ENCODE data around the gene EXOC3L4. TPM values are rescaled to one million over a fixed set of nuclear protein-coding genes. Genes with fewer than 3 reads are reported as not detected.

The EXOC3L4 gene
- total RNA-seq, 1 experiment from 2014 or later = not detected

DNA sequence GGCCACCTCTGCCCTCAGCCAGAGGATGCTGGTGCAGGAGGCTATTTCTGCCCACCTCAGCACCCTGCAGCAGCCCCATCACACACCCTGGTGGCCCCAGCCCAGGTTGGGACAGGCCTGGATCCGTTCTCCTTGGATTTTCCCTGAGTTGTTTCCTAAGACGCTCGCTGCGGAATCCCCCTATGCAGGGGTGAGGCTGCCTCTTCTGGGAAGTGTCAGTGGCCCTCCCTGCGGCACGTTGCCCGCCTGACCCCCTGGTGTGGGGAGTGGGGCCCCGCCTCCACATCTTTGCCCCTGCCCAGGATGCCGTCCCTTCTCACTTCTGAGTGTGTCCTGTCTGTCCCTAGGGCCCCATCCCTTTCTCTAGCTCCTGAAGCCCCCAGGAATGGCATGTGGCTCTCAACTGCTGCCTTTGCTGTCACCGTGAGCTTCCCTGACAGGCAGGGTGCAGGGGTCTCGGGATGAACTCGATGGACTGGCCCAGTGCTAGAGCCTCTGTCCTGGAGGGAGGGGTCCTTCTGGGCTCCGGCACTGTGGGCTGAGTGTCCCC is 594 bp upstream of the EXOC3L4 start:
- H4K20me1 ChIP-seq (ENCODE audit: insufficient read depth, low read depth, low read length) = 0 out of 2 replicates have a peak, but pooled peaks cover 4% of the 10 kb centered on the region
- H2AFZ ChIP-seq (ENCODE audit: low read length) = no peak overlapping the region
- peaks cover 14% of the 10 kb centered on the region for H3K4me1 ChIP-seq (ENCODE audit: low read length)
- H3K4me3 ChIP-seq (ENCODE audit: low read length) = no peak overlapping the region
- DNase-seq = no peak
- H3K36me3 ChIP-seq (ENCODE audit: insufficient read depth, low read length) = no peaks in the 10 kb centered on the region
- no peaks in the 10 kb centered on the region for H3K9me2 ChIP-seq (replicated peaks; ENCODE audit: insufficient read depth, low read length)
- no peak overlapping the region for H3K27ac ChIP-seq (ENCODE audit: low read length)
- H3K4me2 ChIP-seq (ENCODE audit: low read depth, low read length, poor library complexity, severe bottlenecking) = no peak overlapping the region
- no peaks in the 10 kb centered on the region; the same call in 1 of the 2 replicates for H3K27me3 ChIP-seq (ENCODE audit: low read length)
- no peak overlapping the region for H3K9ac ChIP-seq (ENCODE audit: low read length)
- H3K9me3 ChIP-seq (ENCODE audit: low read length) = no peaks in the 10 kb centered on the region
- no peaks in the 10 kb centered on the region for H3K79me2 ChIP-seq (ENCODE audit: low read length)

DNA sequence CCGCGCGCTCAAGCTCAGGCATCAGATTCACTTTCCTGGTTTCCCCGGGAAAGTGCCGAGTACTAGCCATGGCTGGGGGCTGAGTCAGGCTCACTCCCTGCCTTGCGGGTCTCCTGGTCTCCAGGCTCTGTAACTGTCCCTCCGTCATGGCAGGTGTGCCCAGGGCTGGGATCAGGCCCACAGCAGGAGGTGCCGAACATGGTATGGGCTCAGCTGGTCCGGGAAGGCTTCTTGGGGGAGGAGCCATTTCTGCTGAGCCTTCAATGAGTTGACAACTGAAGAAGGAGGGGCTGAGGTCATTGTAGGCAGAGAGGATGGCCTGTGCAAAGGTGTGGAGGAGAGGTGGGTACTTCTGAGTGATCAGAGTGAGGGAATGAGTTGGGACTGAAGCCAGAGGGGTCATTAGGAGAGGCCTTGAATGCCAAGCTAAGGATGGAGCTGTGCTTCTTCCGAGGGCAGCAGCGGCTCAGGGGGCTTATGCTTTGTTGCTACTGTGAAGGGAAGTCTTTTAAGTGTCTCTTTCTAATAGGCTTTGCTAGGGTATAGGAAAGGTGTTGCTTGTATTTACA is 769 bp downstream of the EXOC3L4 start:
- Histone ChIP-seq H3K4me3 (ENCODE audit: low read length) (no peak overlapping the region), H3K9me3 (ENCODE audit: low read length) (no peaks in the 10 kb centered on the region), H3K27me3 (ENCODE audit: low read length) (no peaks in the 10 kb centered on the region; the same call in 1 of the 2 replicates), H3K36me3 (ENCODE audit: insufficient read depth, low read length) (no peaks in the 10 kb centered on the region), H3K27ac (ENCODE audit: low read length) (no peak overlapping the region), H3K4me1 (ENCODE audit: low read length) (peaks cover 9% of the 10 kb centered on the region), H3K4me2 (ENCODE audit: low read depth, low read length, poor library complexity, severe bottlenecking) (no peak overlapping the region), H3K9me2 (replicated peaks; ENCODE audit: insufficient read depth, low read length) (no peaks in the 10 kb centered on the region), H4K20me1 (ENCODE audit: insufficient read depth, low read depth, low read length) (peaks cover 10% of the 10 kb centered on the region; the same call in 1 of the 2 replicates), H2AFZ (ENCODE audit: low read length) (no peak overlapping the region), H3K9ac (ENCODE audit: low read length) (no peak overlapping the region), H3K79me2 (ENCODE audit: low read length) (no peaks in the 10 kb centered on the region)
- no peak for DNase-seq

DNA sequence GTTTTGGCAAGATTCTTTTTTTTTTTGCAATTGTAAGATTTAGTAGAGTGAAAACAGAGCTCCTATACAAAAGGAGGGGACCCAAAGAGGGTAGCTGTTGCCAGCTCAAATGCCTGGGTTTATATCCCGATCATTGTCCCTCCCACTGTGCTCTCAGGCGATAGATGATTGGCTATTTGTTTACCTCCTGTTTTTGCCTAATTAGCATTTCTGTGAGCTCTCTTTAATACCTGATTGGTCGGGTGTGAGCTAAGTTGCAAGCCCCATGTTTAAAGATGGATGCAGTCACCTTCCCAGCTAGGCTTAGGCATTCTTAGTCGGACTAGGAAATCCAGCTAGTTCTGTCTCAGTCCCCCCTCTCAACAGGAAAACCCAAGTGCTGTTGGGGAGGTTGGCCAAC is 1.9 kb downstream of the EXOC3L4 start:
- Histone ChIP-seq H3K27me3 (ENCODE audit: low read length) (no peaks in the 10 kb centered on the region; the same call in 1 of the 2 replicates), H3K4me3 (ENCODE audit: low read length) (no peak overlapping the region), H3K9me2 (replicated peaks; ENCODE audit: insufficient read depth, low read length) (no peaks in the 10 kb centered on the region), H3K27ac (ENCODE audit: low read length) (no peak overlapping the region), H3K9ac (ENCODE audit: low read length) (no peak overlapping the region), H3K9me3 (ENCODE audit: low read length) (no peaks in the 10 kb centered on the region), H3K4me2 (ENCODE audit: low read depth, low read length, poor library complexity, severe bottlenecking) (no peak overlapping the region), H3K79me2 (ENCODE audit: low read length) (no peaks in the 10 kb centered on the region), H3K4me1 (ENCODE audit: low read length) (peaks cover 8% of the 10 kb centered on the region), H4K20me1 (ENCODE audit: insufficient read depth, low read depth, low read length) (peaks cover 11% of the 10 kb centered on the region; the same call in 1 of the 2 replicates), H3K36me3 (ENCODE audit: insufficient read depth, low read length) (no peaks in the 10 kb centered on the region), H2AFZ (ENCODE audit: low read length) (no peak overlapping the region)
- DNase-seq = no peak

DNA sequence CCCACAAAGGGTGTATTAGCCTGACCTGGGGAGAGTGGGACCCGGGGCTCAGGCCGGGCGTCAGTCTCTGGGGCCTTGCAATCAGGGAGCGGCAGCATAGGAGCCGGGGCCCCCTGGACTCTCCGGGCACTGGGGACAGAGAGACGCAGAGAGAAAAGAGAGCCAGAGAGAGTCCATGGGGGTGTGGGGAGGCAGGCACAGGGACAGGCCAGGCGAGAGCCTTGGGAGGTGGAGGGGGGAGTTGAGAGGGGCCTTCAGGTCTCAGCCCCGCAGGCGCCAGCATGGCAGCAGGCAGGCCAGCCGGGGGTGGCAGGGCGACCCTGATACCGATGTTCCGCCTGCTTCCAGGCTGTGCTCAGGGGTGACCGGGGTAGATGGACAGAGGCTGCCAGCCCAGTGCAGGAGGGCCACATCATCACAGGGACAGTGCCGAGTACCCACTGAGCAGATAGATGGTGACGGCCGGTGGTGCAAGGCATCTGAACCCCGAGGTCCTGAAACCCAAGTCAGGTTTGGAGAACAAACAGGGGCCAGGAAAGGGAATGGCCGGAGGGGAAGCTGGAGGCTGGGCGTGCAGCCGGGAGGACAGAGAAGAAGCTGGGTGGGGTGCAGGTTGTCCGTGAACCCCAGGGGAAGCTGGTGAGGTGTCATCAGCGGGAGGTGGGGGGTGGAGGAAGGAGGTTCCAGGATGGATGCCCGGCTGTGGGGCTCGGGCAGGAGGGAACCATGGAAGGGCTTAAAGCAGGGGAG is 2.9 kb downstream of the EXOC3L4 start:
- no peak overlapping the region for H2AFZ ChIP-seq (ENCODE audit: low read length)
- 0 out of 2 replicates have a peak, but pooled peaks cover 4% of the 10 kb centered on the region for H3K4me1 ChIP-seq (ENCODE audit: low read length)
- peaks cover 11% of the 10 kb centered on the region; the same call in 1 of the 2 replicates for H4K20me1 ChIP-seq (ENCODE audit: insufficient read depth, low read depth, low read length)
- no peak overlapping the region for H3K27ac ChIP-seq (ENCODE audit: low read length)
- no peak overlapping the region for H3K9ac ChIP-seq (ENCODE audit: low read length)
- H3K79me2 ChIP-seq (ENCODE audit: low read length) = no peaks in the 10 kb centered on the region
- DNase-seq = no peak
- no peaks in the 10 kb centered on the region for H3K9me3 ChIP-seq (ENCODE audit: low read length)
- no peak overlapping the region for H3K4me2 ChIP-seq (ENCODE audit: low read depth, low read length, poor library complexity, severe bottlenecking)
- H3K36me3 ChIP-seq (ENCODE audit: insufficient read depth, low read length) = no peaks in the 10 kb centered on the region
- H3K27me3 ChIP-seq (ENCODE audit: low read length) = no peaks in the 10 kb centered on the region
- no peaks in the 10 kb centered on the region for H3K9me2 ChIP-seq (replicated peaks; ENCODE audit: insufficient read depth, low read length)
- H3K4me3 ChIP-seq (ENCODE audit: low read length) = no peak overlapping the region

DNA sequence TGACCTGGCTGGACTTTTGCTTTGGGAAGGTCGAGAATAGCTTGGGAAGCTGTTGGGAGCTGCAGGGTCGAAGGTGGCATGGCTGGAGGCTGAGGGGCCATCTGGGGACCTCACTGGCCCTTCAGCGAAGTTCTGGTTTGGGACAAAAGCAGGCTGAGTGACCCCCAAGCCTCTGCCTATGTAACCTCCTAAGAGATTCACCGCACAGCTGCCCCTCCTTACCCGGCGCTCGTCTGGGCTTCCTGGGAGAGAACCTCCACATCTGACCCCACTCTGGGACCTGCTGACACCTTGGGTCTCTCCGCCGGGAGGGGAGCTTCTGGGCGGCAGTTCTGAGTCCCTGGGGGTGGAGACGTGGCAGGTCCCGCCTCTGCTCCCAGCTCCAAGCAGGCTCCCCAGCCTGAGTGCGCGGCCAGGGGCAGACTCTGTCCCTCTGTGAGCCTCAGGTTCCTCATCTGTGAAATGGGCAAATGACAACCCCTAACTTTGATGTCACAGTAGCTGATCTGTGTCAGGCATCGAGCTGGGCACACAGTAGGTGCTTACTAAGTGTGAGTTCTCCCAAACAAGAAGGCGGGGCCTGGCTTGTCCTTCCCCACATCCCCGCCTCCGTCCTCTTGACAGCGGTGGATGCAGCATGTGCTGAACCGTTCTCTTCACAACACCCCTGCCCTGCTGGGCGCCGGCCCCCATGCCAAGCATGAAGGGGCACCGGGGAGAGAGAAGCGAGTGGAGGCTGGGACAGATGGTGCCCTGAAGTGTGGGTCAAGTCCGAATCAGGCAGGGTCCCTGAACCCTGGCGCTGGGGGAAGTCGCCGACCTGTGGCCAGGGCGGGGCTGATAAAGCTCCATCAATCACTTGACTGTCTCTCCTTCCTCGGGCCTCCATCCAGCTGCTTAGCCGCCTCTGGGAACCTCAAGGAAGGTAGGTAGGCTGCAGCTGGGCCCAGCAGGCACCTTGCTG is 3.8 kb downstream of the EXOC3L4 start:
- 0 out of 2 replicates have a peak, but pooled peaks cover 4% of the 10 kb centered on the region for H3K4me1 ChIP-seq (ENCODE audit: low read length)
- H3K27ac ChIP-seq (ENCODE audit: low read length) = no peak overlapping the region
- no peak overlapping the region for H3K4me2 ChIP-seq (ENCODE audit: low read depth, low read length, poor library complexity, severe bottlenecking)
- H2AFZ ChIP-seq (ENCODE audit: low read length) = no peak overlapping the region
- DNase-seq = no peak
- H4K20me1 ChIP-seq (ENCODE audit: insufficient read depth, low read depth, low read length) = peaks cover 11% of the 10 kb centered on the region; the same call in 1 of the 2 replicates
- H3K4me3 ChIP-seq (ENCODE audit: low read length) = no peak overlapping the region
- H3K27me3 ChIP-seq (ENCODE audit: low read length) = no peaks in the 10 kb centered on the region
- H3K79me2 ChIP-seq (ENCODE audit: low read length) = no peaks in the 10 kb centered on the region
- H3K9me3 ChIP-seq (ENCODE audit: low read length) = no peaks in the 10 kb centered on the region
- H3K9ac ChIP-seq (ENCODE audit: low read length) = no peak overlapping the region
- no peaks in the 10 kb centered on the region for H3K9me2 ChIP-seq (replicated peaks; ENCODE audit: insufficient read depth, low read length)
- H3K36me3 ChIP-seq (ENCODE audit: insufficient read depth, low read length) = no peaks in the 10 kb centered on the region

DNA sequence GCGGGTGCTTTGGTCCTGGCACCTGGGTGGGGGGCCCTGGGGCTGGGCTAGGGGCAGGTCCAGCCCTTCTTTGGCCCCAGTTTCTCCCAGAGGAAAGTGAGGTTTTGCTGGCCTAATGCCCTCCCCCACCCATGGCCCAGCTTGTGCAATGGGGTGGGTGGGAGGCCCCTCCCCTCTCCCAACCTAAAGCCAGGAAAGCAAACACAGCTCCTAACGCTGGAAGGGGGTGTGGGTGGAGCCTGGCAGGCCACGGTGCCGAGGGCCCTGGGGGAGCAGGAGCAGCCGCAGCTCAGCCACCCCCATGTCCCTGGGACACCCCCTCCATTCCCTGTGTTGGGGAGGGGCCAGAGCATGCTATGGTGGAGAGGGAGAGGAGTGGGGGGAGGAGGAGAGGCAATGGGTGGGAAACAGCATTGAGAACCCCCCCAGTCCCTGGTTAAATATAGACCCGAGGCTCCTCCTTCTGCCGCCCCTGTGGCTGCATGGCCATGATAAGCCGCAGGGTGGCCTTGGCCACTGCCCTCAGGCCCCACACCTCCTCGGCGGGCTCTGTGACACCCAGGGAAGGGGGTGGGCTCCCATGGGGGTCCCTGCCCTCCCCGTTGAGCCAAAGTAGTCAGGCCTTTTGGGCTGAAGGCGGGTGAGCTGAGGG is 4.7 kb downstream of the EXOC3L4 start:
- Histone ChIP-seq H3K4me2 (ENCODE audit: low read depth, low read length, poor library complexity, severe bottlenecking) (no peak overlapping the region), H3K36me3 (ENCODE audit: insufficient read depth, low read length) (no peaks in the 10 kb centered on the region), H3K27ac (ENCODE audit: low read length) (no peak overlapping the region), H2AFZ (ENCODE audit: low read length) (no peak overlapping the region), H3K9me2 (replicated peaks; ENCODE audit: insufficient read depth, low read length) (no peaks in the 10 kb centered on the region), H3K4me3 (ENCODE audit: low read length) (no peak overlapping the region), H3K9me3 (ENCODE audit: low read length) (no peaks in the 10 kb centered on the region), H4K20me1 (ENCODE audit: insufficient read depth, low read depth, low read length) (peaks cover 11% of the 10 kb centered on the region; the same call in 1 of the 2 replicates), H3K9ac (ENCODE audit: low read length) (no peak overlapping the region), H3K79me2 (ENCODE audit: low read length) (no peaks in the 10 kb centered on the region), H3K4me1 (ENCODE audit: low read length) (0 out of 2 replicates have a peak, but pooled peaks cover 4% of the 10 kb centered on the region), H3K27me3 (ENCODE audit: low read length) (no peaks in the 10 kb centered on the region)
- no peak for DNase-seq

DNA sequence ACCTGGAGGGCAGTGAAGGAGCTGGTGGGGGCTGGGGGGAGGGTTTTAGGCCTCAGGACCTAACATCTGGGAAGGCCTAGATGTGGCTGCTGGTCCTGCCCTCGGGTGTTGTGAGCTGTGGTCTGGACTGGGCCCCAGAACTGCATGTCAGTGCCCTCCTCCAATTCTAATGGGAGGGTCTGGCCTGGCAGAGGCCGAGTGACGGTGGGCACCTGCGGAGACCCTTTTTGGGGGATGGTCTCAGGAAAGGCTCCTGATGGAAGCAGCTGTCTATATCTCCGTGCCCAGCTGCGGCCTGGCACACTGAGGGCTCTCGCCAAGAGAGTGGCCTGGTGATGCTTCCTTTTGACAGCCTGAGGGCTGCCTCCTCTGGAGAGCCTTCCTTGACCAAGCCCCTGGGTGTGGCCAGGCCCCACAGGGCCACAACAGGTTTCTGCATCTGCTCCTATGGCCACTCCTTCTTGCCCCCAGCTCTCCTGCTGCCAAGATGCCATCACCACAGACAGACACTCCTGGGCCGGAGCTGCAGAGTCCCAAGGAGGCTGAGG is 5.3 kb downstream of the EXOC3L4 start:
- H3K9ac ChIP-seq (ENCODE audit: low read length) = no peak overlapping the region
- 0 out of 2 replicates have a peak, but pooled peaks cover 4% of the 10 kb centered on the region for H3K4me1 ChIP-seq (ENCODE audit: low read length)
- H3K4me3 ChIP-seq (ENCODE audit: low read length) = no peak overlapping the region
- H2AFZ ChIP-seq (ENCODE audit: low read length) = no peak overlapping the region
- no peaks in the 10 kb centered on the region for H3K36me3 ChIP-seq (ENCODE audit: insufficient read depth, low read length)
- H4K20me1 ChIP-seq (ENCODE audit: insufficient read depth, low read depth, low read length) = peaks cover 11% of the 10 kb centered on the region; the same call in 1 of the 2 replicates
- no peak overlapping the region for H3K4me2 ChIP-seq (ENCODE audit: low read depth, low read length, poor library complexity, severe bottlenecking)
- H3K9me2 ChIP-seq (replicated peaks; ENCODE audit: insufficient read depth, low read length) = no peaks in the 10 kb centered on the region
- H3K79me2 ChIP-seq (ENCODE audit: low read length) = no peaks in the 10 kb centered on the region
- H3K27ac ChIP-seq (ENCODE audit: low read length) = no peak overlapping the region
- H3K27me3 ChIP-seq (ENCODE audit: low read length) = no peaks in the 10 kb centered on the region
- H3K9me3 ChIP-seq (ENCODE audit: low read length) = no peaks in the 10 kb centered on the region
- no peak for DNase-seq
